NCI-H82 treated with DMSO at 0.1 percent for 48 hours (cell line): ENCODE data around the gene SPESP1.
A peak's percentile ranks its signal among the peaks of the same experiment; 100 is the strongest.

Experiments
- DNase-seq: peaks from one replicate; lab custom pipeline; 2025; ENCODE audit not compliant: unreplicated experiment; lab: John Stamatoyannopoulos, UW

Gene SPESP1

DNA sequence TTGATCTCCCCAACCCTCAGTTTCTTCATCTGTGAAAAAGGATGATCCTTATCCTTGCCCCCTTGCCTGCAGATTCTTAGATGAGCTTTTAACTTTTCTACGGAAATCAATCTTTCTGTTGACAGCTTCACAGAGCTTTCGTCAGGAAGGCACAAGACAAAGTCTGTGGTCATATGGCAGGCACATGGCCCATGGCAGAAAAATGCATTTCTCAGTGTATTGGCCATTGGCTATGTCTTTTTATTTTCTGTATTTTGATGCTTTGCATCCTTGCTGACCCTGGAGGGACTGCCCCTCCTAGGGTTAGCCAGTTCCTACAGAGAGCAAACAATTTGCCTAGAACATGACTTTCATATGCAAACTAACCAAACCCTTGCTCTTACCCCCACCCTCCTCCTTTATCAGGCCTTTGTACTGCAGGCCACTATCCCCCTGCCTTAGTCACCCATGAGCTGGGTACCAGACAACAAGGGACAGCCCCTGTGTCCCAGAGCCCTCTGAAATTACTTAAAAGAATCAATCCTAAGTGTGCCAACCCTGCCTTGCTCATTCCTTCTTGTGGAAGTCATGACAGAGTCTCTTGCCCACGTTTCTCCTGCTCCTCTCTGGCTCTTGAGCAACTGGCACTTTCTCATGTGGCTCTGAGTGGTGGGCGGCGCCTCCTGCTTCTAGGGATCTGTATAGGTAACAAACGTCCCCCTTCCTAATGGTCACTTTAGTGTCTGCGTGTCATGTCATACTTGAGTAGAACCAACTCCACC, 60.1 kb downstream of the SPESP1 start:
- DNase-seq = no peak

- DNase-seq = peak; percentile 71
Measured at GRCh38 chr15:68990992-68991500, 60.7 kb downstream of the SPESP1 start.

GRCh38 chr15:68991723-68992122, 61.4 kb downstream of the SPESP1 start:
- DNase-seq = peak; percentile 93

- no peak for DNase-seq
Measured at GRCh38 chr15:68992696-68993095, 62.4 kb downstream of the SPESP1 start.

DNA sequence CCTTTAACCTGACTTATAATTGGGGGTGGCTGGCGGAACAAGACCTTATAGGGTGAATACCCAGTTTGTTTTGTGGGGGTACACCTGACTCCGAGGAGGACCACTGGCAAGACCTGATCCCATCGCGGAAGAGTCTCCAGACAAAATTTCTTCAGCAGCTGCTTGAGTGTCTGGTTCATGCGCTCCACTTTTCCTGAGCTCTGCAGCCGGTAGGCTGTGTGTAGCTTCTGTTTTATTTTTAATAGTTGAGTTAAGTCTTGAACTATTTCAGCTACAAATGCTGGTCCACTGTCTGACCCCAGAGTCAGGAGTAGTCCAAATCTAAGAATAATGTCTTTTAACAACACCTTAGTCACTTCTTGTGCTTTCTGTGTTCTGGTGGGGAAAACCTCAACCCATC, 63.0 kb downstream of the SPESP1 start:
- no peak for DNase-seq

GRCh38 chr15:68994149-68994548, 63.8 kb downstream of the SPESP1 start:
- DNase-seq = no peak

DNA sequence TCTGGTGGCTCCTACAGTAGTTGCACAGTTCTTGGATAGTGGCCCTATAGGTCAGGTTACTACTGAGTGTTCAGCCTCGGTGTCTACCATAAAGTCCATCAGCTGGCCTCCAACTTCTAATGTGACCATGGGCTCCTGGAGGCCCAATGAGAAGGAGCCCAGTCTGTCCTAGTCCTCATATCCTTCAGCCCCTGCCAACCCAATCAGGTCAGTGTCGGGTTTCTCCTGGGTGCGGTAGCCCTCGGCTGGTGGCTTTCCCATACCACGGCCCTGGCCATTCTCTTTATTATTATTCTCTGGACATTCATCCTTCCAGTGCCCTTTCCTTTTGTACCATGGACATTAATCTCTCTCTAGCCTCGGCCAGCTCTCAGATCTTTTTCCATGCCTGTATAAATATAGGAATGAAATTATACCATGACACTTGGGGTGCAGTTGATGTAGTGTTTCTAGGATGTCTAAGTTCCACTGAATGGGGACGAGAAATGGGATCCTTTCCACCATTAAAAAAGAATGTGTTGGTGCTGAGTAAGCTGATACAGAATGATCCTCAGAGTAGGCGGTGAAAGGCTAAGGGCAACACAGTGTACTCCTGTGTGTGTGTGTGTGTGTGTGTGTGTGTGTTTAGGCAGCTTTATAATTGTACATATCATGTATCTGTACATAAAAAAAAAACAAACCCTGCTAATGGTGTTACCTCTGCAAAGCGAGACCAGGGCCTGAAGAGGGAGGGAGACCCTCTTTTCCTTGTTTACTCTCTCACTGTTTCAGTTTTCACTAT, 64.8 kb downstream of the SPESP1 start:
- DNase-seq = no peak
